ENCODE data around the gene GDF10.
A peak's percentile ranks its signal among the peaks of the same experiment; 100 is the strongest.

GDF10 gene

GRCh38 chr10:47336387-47337134 is 36.6 kb downstream of the GDF10 start:
- DNase-seq = no peak

DNA sequence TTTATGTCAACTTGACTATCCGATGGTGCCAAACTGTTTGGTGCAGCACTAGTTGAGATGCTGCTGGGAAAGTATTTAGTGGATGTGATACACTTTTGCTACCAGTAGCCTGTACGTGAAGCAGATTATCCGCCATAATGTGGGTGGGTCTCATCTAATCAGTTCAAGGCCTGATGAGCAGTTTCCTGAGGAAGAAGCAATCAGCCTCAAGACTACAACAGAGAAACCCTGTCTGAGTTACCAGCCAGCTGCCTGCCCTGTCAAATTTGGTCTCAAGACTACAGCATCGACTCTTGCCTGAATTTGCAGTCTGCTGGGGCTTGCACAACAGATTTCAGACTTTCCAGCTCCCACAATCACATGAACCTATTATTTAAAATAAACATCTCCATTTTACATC is 37.3 kb downstream of the GDF10 start:
- DNase-seq = no peak

DNA sequence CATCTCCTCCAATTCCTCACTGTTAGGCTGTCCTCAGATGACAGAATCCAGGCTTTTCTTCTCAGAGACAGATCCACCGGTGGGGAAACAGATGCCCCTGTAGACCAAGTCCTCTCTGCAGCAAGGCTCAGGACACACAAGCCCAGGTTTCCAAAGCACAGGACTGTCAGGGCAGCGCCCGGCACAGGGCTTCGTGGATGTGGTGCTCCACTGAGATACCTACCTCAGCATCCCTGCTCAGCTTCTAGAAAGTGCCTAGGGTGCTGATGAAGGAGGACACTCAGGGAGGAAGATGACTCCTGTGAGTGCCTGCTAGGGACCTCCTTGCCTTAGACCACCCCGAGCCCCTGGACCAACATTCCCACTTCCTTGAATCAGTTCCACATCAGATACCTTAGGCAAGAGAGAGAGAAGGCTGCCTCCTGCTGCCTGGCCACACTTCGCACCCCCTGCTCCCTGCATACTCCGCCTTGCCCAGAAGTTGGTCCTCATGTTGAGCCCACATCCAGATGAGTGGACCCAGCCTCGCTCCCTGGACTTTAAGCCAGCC is 39.3 kb downstream of the GDF10 start:
- DNase-seq = no peak

DNA sequence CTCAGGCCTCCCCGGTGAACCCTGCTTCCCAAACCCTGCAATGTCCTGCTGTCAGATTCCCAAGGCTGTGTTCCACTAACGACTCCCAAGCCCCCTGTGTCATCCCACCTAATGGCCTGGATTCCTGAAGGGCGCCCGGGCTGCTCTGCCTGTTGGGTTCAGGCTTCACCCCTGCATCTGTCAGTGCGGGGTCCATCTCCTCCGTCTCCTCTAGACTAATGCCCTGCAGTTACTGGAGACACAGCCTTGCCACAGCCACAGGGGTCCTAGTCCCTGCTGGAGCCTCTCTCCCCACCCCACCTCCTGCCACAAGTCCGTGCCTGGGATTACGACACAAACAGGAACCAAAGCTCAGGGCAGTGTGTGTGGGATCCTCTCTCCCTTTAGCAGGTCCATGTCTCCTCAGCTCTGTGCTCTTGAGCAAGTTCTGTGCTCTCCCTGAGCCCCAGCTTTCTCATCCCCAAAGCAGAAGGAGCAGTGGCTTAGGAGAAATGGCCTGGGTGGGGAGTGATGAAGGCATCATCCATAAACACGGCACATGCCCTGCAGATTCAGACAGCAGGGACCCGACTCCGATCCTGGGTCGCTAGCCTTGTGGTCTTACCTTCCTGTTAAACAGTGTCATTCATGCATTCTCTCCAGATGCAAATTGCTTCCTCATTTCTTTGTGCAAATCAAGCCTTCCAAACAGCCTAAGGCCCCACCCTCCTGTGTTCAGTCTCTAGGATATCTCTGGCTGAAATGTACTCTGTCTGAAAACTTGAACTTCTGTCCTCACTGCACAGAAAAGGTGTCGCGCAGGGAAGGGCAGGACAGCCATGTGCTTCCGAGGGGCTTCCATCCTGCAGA is 40.0 kb downstream of the GDF10 start:
- DNase-seq = no peak

- peak; percentile 79 for DNase-seq
These were observed 40.7 kb downstream of the GDF10 start for GRCh38 chr10:47340608-47341170.

DNA sequence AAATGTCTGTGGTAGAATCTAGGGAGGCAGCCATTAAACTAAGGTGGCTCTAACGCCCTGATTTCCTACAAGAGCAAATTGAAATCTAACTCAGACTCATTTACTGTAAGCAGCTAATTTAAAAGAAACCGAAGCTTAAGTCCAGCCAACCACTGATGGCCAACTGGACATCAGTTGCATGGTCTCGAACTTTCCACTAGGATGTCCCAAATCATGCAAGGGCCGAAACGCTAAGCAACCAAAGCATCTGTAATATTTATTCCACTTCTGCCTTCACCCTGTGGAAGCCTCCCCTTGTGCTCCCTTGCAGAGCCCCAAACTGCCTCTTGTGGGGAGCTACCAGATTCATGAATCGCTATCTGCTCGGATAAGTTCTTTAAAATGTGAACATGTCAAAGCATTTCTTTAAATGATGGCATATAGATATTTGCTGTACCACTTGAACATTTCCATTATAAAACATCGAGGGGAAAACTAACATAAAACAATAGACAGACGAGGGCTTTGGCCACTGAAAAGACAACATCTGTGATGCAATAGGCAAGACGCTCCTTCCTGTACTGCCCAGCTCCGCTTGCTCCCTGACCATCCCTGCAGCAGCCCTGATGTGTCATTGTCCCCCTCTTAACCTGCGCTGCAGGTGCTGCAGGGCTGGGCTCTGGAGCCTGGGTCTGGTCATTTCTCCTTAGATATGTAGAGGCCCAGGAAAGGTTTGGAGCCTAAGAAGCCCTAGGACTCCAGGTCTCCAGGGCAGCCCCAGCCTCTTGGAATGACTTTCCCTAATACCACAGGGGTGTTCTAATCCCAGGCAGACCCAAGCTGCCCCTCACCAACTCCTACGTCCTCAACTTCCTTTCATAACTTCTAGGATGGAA is 45.2 kb downstream of the GDF10 start:
- DNase-seq = no peak

- DNase-seq = no peak
These were observed 46.7 kb downstream of the GDF10 start for GRCh38 chr10:47346581-47347302.

DNA sequence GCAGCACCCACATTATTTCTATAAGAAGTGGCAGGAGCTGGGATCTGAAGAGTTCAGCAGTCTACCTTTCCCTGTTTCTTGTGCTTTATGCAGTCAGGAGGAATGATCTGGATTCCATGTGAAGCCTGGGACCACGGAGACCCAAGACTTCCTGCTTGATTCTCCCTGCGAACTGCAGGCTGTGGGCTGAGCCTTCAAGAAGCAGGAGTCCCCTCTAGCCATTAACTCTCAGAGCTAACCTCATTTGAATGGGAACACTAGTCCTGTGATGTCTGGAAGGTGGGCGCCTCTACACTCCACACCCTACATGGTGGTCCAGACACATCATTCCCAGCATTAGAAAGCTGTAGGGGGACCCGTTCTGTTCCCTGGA is 47.3 kb downstream of the GDF10 start:
- no peak for DNase-seq

DNA sequence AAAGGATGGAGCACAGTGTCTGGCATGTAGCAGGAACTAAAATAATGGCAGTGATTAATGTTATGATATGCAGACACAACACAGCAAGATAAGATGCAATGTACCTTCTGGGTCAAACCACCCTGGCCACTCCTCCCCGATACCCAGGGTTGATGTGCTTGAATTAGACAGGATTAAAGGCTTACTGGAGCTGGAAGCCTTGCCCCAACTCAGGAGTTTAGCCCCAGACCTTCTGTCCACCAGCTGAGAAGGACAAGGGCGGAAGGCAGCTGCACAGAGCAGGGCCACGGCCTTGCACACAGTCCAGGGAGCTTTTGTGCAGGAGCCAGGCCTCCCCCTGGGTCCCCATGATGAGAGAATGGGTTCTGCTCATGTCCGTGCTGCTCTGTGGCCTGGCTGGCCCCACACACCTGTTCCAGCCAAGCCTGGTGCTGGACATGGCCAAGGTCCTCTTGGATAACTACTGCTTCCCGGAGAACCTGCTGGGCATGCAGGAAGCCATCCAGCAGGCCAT is 48.2 kb downstream of the GDF10 start, which contains the start of gene RBP3:
RBP3 (plus strand) TSS at position 226 of the 514 bp plus-strand sequence; CDS start at position 348, 122 bp downstream.
- DNase-seq = no peak

- no peak for DNase-seq
These were observed 48.9 kb downstream of the GDF10 start for GRCh38 chr10:47348661-47349470.

- no peak for DNase-seq
These were observed 49.5 kb downstream of the GDF10 start for GRCh38 chr10:47349516-47349915.

- DNase-seq = no peak
These were observed 50.0 kb downstream of the GDF10 start for GRCh38 chr10:47349941-47350371.

GRCh38 chr10:47350671-47351640 is 51.0 kb downstream of the GDF10 start:
- DNase-seq = no peak

DNA sequence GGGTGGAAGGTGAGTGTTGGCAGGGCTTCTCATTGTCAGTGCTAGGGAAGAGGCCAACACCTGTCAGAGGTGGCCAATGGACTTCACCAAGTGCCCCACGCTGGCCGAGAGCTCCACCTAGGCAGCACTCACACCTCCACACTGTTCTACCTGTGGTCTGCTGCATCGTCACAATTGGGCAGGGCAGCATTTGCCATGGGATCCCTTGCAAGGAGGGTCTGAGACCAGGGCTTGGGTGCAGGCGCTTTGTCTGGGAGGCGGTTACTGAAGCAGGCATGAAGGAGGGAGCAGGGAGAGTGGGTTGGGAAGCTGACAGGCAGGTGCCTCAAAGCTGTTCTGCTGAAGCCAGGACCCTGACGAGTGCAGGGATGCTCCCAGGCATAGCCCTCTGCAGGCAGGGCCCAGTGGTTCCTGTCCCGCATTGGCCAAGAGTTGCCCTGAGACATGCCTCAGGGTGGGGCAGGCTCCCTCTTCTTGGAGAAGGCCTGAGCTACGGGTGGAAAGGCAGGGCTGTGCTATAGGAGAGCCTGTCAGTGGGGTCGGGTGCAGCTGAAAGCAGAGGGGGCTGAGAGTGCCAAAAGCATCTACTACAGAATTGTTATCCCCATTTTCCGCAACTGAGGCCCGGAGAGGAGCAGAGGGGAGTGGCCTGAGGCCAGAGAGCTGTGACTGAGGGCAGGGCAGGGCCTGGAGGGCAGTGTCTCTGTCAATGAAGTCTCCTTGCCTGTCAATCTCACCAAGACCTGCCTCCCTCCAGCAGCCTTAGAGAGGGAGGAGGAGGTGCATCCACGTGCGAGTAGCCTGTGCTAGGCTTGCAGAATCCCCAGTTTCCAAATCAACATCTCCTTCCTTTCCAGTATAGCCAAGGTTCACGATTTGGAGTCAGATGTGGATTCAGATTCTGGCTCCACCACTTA is 52.2 kb downstream of the GDF10 start:
- DNase-seq = no peak

DNA sequence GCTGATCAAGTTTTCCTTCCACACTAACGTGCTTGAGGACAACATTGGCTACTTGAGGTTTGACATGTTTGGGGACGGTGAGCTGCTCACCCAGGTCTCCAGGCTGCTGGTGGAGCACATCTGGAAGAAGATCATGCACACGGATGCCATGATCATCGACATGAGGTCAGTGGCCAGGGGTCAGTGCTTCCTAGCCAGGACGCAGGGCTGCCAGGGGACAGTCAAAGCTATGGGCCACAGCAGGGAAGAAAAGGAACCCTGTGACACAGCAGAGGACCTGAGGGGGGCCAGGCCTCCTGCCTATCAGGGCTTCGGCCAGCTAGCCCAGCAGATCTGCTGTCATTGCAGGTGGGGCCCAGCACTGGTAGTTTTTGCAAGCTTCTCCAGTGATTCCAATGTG is 53.4 kb downstream of the GDF10 start:
- no peak for DNase-seq

- no peak for DNase-seq
These were observed 54.2 kb downstream of the GDF10 start for GRCh38 chr10:47354165-47354564.

DNA sequence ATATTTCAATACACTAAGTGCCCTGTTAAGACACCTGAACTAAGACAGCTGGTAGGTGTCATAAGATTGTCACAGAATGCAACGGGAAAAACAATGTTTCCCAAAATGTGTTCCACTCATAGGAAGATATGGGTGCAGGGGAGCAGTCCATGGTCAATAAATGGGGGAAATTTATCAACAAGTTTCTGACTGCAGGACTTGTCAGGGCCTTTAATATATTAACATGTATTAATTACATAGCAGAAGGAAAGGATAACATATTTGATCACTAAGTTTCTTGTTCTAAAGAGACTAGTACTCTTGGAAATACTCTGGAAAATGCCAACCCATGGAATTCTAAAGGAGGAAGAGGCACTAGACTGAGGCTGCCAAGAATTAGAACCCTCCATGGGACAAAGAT is 54.9 kb downstream of the GDF10 start:
- DNase-seq = no peak

DNA sequence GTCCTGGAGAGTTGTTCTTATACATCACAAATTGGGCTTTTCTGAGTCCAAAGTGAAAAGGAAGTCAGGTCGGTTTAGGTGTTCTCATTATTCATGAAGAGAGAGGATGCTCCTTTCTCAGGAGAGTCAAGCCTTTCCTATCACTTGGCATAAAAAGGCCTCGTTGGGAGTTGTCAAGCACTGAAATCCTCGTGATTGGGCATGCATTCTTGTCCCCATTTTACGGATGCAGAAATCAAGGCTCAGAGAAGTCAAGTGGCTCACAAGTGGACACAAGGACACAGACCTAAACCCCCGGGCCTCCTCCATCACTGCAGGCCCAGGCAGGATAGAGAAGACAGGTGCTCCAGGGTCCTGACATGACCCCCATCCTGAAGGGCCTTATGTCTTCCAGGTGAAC is 56.7 kb downstream of the GDF10 start:
- DNase-seq = no peak

Data from activated T-cell treated with anti-CD3 and anti-CD28 coated beads, Interleukin-2, amount 50 U/mL, for 1 hour (primary cell).